Left cardiac atrium (tissue), 2 donors: ENCODE results near the gene LTBP1. TPM values are rescaled to one million over a fixed set of nuclear protein-coding genes. Genes with fewer than 3 reads are reported as not detected.

Experiments used
- microRNA-seq, 2 donors: library from miRNA; unstranded; fragments of <30 nt; microRNA quantifications; one replicate each; pipeline ENCODE4 v1.2.0, GENCODE V29; 2020
- total RNA-seq, 2 donors: library from RNA; stranded (reverse); fragmentation: NEBNext Ultra II Directional; extraction: Animal tissue kit (Norgen Biotek cat#: 25700); gene quantifications; one replicate each; pipeline ENCODE4 v1.2.1, GENCODE V29; 2021
- donor health status: DM: no; HTN: yes; CAD: no; lungs with severe emphysema.
- donor health status: DM: yes; HTN: yes; CAD: no.

LTBP1 gene
- total RNA-seq, 2 donors from 2014 or later: 121 to 160 TPM

Small RNAs within 50 kb of the gene (microRNA-seq; reads per million reads assigned to microRNA genes)
- 0 reads per million in 2 donors for gene MIR4430
